MCF 10A (cell line): Measurements from ENCODE around the gene SF3B2. TPM values are rescaled to one million over a fixed set of nuclear protein-coding genes. Genes with fewer than 3 reads are reported as not detected.

Experiments used
- BruUV-seq: library from RNA; stranded (reverse); fragments of 400-500 nt; replicated peaks from 2 replicates; lab custom pipeline; 2021; lab: Mats Ljungman, UMichigan
- CTCF ChIA-PET: fragments of 300-600 bp; sonication (Branson Sonifier 250); formaldehyde crosslinking; extraction: SDS; loops from one replicate; lab custom pipeline; 2021; ENCODE audit warnings: antibody characterized with exemption, inconsistent platforms; lab: Yijun Ruan, JAX
- POLR2A ChIA-PET: fragments of 300-600, 350-650 bp; sonication (Branson Sonifier 250); formaldehyde crosslinking; extraction: SDS; loops from one replicate; lab custom pipeline; 2020; ENCODE audit warnings: antibody characterized with exemption, inconsistent platforms; lab: Yijun Ruan, JAX
- DNase-seq: peaks from one replicate; pipeline ENCODE4 v3.0.0-alpha.2; 2018; ENCODE audit not compliant: unreplicated experiment
- H3K27ac Mint-ChIP-seq: one replicate; pipeline ENCODE4 v1.8.0; 2022; ENCODE audit warnings: mild to moderate bottlenecking, low read depth, mixed read lengths; ENCODE audit not compliant: unreplicated experiment
- H3K27me3 Mint-ChIP-seq: one replicate; pipeline ENCODE4 v1.8.0; 2022; ENCODE audit warnings: mixed read lengths; ENCODE audit not compliant: insufficient read depth, unreplicated experiment
- H3K36me3 Mint-ChIP-seq: one replicate; pipeline ENCODE4 v1.8.0; 2022; ENCODE audit warnings: mild to moderate bottlenecking, moderate library complexity, mixed read lengths; ENCODE audit not compliant: insufficient read depth, unreplicated experiment
- H3K4me1 Mint-ChIP-seq: one replicate; pipeline ENCODE4 v1.8.0; 2022; ENCODE audit warnings: mixed read lengths; ENCODE audit not compliant: insufficient read depth, unreplicated experiment
- H3K4me3 Mint-ChIP-seq: one replicate; pipeline ENCODE4 v1.8.0; 2022; ENCODE audit warnings: mild to moderate bottlenecking, moderate library complexity, mixed read lengths; ENCODE audit not compliant: unreplicated experiment
- H3K9me3 Mint-ChIP-seq: one replicate; pipeline ENCODE4 v1.8.0; 2022; ENCODE audit warnings: mixed read lengths; ENCODE audit not compliant: unreplicated experiment
- CTCF ChIP-seq: fragments of 200-600 bp; IDR thresholded peaks from one replicate; pipeline ENCODE4 v1.8.0; 2022; ENCODE audit warnings: antibody characterized with exemption, mild to moderate bottlenecking; ENCODE audit not compliant: unreplicated experiment
- intact Hi-C: fragments of 100-400 bp; cut with micrococcal nuclease; formaldehyde crosslinking; loops from 2 replicates; pipeline ENCODE4 v1.14.1; 2022
- total RNA-seq: library from RNA; stranded (reverse); gene quantifications from 2 replicates; pipeline ENCODE4 v1.2.3, GENCODE V29; 2022

SF3B2 gene
- total RNA-seq, 1 experiment from 2014 or later, result 241 TPM

GRCh38 chr11:66061268-66061667, 9.1 kb downstream of the SF3B2 start:
- DNase-seq, result no peak
- no peaks in the 10 kb centered on the region for H3K9me3 Mint-ChIP-seq
- no peak overlapping the region for H3K4me3 Mint-ChIP-seq
- no peak for TF ChIP-seq CTCF
- POLR2A ChIA-PET, result interaction anchor here (1.8 kb wide), 2 partner anchors 9 kb away, joined by 4 to 11 read pairs; partner anchors contain the start of gene SF3B2
- intact Hi-C loops, result no loop called here
- no peaks in the 10 kb centered on the region for H3K27me3 Mint-ChIP-seq
- peak overlapping the region; percentile 32 for H3K27ac Mint-ChIP-seq
- H3K4me1 Mint-ChIP-seq, result peaks cover 14% of the 10 kb centered on the region
- BruUV-seq, result no TSS peak
- CTCF ChIA-PET, result interaction anchor here (4.4 kb wide), 1 partner anchor 7 kb away, joined by 46 read pairs; no protein-coding TSS in a partner anchor
- peaks cover 96% of the 10 kb centered on the region for H3K36me3 Mint-ChIP-seq

GRCh38 chr11:66062408-66062807, 10.2 kb downstream of the SF3B2 start:
- Mint-ChIP-seq H3K4me1 (peaks cover 14% of the 10 kb centered on the region), H3K9me3 (no peaks in the 10 kb centered on the region), H3K4me3 (no peak overlapping the region), H3K27ac (no peak overlapping the region), H3K36me3 (peaks cover 96% of the 10 kb centered on the region), H3K27me3 (no peaks in the 10 kb centered on the region)
- no TSS peak for BruUV-seq
- intact Hi-C loops, result no loop called here
- no peak for DNase-seq
- no peak for TF ChIP-seq CTCF
- CTCF ChIA-PET, result interaction anchor here (0.6 to 1.6 kb wide), 4 partner anchors 18 to 350 kb away, joined by 3 to 5 read pairs (median 3); partner anchors contain the start of gene KAT5
- POLR2A ChIA-PET, result interaction anchor here (1.8 kb wide), 1 partner anchor 10 kb away, joined by 11 read pairs; the partner anchor contains the start of gene SF3B2

GRCh38 chr11:66063900-66064299, 11.7 kb downstream of the SF3B2 start:
- no TSS peak for BruUV-seq
- POLR2A ChIA-PET, result interaction anchor here (1.1 kb wide), 1 partner anchor 12 kb away, joined by 7 read pairs; the partner anchor contains the start of gene SF3B2
- DNase-seq, result no peak
- no peaks in the 10 kb centered on the region for H3K27me3 Mint-ChIP-seq
- no peaks in the 10 kb centered on the region for H3K9me3 Mint-ChIP-seq
- intact Hi-C loops, result no loop called here
- TF ChIP-seq CTCF, result no peak
- no peak overlapping the region for H3K4me3 Mint-ChIP-seq
- peaks cover 95% of the 10 kb centered on the region for H3K36me3 Mint-ChIP-seq
- CTCF ChIA-PET, result interaction anchor here (1.2 kb wide), 1 partner anchor 11 kb away, joined by 4 read pairs; no protein-coding TSS in a partner anchor
- peaks cover 25% of the 10 kb centered on the region for H3K4me1 Mint-ChIP-seq
- H3K27ac Mint-ChIP-seq, result peak overlapping the region; percentile 54

- H3K4me1 Mint-ChIP-seq, result peaks cover 31% of the 10 kb centered on the region
- CTCF ChIA-PET, result interaction anchor here (0.9 to 1.4 kb wide), 3 partner anchors 8 to 194 kb away, joined by 3 to 4 read pairs (median 4); no protein-coding TSS in a partner anchor
- H3K4me3 Mint-ChIP-seq, result no peak overlapping the region
- H3K9me3 Mint-ChIP-seq, result no peaks in the 10 kb centered on the region
- peaks cover 93% of the 10 kb centered on the region for H3K36me3 Mint-ChIP-seq
- no peak for TF ChIP-seq CTCF
- intact Hi-C loops, result no loop called here
- no peak overlapping the region for H3K27ac Mint-ChIP-seq
- H3K27me3 Mint-ChIP-seq, result no peaks in the 10 kb centered on the region
- POLR2A ChIA-PET, result interaction anchor here (1.1 kb wide), 1 partner anchor 12 kb away, joined by 7 read pairs; the partner anchor contains the start of gene SF3B2
- no TSS peak for BruUV-seq
- DNase-seq, result no peak
Observed at GRCh38 chr11:66064571-66064970, 12.4 kb downstream of the SF3B2 start.
